ENCODE data around the gene TFEB.

DNA sequence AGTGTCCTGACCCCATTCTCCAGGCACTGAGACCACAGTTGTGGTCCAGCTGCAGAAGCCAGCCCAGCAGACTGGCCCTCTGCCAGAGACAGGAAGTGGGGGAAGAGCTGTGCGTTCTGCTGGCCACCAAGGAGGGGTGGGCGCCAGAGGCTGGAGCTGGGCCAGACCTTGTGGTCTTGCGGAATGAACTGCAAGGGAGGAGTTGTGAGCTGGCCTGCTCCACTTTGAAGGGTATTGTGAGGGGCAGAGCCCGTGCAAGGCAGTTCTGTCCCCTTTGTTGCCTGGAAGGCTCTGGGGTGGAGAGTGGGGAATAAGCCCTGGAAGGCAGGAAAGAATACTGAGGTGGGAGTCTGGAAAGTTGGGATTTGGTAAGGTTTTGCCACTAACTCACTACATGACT is 100.8 kb downstream of the TFEB start:
- TF ChIP-seq, protein P1, sequence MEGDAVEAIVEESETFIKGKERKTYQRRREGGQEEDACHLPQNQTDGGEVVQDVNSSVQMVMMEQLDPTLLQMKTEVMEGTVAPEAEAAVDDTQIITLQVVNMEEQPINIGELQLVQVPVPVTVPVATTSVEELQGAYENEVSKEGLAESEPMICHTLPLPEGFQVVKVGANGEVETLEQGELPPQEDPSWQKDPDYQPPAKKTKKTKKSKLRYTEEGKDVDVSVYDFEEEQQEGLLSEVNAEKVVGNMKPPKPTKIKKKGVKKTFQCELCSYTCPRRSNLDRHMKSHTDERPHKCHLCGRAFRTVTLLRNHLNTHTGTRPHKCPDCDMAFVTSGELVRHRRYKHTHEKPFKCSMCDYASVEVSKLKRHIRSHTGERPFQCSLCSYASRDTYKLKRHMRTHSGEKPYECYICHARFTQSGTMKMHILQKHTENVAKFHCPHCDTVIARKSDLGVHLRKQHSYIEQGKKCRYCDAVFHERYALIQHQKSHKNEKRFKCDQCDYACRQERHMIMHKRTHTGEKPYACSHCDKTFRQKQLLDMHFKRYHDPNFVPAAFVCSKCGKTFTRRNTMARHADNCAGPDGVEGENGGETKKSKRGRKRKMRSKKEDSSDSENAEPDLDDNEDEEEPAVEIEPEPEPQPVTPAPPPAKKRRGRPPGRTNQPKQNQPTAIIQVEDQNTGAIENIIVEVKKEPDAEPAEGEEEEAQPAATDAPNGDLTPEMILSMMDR (IDR thresholded peaks at IDR 0.05; ENCODE audit: insufficient read depth, low read length) = no peak
- TF ChIP-seq, protein P2, sequence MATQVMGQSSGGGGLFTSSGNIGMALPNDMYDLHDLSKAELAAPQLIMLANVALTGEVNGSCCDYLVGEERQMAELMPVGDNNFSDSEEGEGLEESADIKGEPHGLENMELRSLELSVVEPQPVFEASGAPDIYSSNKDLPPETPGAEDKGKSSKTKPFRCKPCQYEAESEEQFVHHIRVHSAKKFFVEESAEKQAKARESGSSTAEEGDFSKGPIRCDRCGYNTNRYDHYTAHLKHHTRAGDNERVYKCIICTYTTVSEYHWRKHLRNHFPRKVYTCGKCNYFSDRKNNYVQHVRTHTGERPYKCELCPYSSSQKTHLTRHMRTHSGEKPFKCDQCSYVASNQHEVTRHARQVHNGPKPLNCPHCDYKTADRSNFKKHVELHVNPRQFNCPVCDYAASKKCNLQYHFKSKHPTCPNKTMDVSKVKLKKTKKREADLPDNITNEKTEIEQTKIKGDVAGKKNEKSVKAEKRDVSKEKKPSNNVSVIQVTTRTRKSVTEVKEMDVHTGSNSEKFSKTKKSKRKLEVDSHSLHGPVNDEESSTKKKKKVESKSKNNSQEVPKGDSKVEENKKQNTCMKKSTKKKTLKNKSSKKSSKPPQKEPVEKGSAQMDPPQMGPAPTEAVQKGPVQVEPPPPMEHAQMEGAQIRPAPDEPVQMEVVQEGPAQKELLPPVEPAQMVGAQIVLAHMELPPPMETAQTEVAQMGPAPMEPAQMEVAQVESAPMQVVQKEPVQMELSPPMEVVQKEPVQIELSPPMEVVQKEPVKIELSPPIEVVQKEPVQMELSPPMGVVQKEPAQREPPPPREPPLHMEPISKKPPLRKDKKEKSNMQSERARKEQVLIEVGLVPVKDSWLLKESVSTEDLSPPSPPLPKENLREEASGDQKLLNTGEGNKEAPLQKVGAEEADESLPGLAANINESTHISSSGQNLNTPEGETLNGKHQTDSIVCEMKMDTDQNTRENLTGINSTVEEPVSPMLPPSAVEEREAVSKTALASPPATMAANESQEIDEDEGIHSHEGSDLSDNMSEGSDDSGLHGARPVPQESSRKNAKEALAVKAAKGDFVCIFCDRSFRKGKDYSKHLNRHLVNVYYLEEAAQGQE (IDR thresholded peaks at IDR 0.05; ENCODE audit: insufficient replicate concordance, low read depth) = no peak
- TF ChIP-seq POLR2AphosphoS5 (IDR thresholded peaks at IDR 0.05; ENCODE audit: low read depth) (no peak), SPI1 (IDR thresholded peaks at IDR 0.05; ENCODE audit: borderline replicate concordance, low read depth) (no peak)
